Ramos (cell line): Measurements from ENCODE around the gene DCDC2C.

Source experiments
- in situ Hi-C: fragments of 300-500 bp; cut with MboI; formaldehyde crosslinking; loops from one replicate; pipeline ENCODE4 v1.14.3; 2022; ENCODE audit warnings: low sequenced_read_pairs; ENCODE audit not compliant: unreplicated experiment

Gene DCDC2C

GRCh38 chr2:3672861-3673678 lies 30.3 kb upstream of the DCDC2C start:
- in situ Hi-C loops, result no loop called here

DNA sequence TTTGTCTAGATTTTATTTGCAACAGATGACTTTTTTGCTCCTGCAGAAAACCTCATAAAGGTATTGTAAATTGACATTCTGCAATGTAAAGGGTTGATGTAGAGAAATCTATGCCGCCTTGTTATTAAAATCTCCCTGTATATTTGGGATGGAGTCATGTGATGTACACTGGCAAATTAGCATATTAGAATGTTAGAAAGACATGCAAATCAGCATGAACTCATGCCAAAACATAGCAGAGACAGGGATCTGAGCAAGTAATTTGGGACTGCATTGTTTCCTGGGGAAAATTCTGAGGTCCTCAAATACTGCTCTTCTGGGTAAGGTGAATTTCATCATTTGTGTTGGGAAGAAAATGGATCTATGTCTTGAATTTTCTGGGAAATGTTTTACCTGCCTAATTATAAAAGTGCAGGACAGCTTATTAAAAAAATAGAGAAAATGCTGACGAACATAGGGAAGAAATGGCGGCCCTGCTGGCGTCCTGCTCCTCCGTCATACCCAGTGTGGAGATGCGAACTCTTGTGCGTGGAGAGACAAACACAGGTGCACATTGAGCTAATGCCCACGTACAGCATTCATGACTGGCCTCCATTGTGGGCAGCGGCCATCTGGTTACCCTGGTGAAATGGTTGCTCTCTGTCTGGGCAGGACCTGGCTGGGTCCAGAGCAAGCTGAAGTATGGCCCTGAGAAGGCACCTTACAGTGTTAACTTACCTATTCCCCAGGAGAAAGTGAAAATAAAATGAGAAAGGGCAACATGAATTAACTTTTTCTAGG lies 29.1 kb upstream of the DCDC2C start:
- in situ Hi-C loops, result no loop called here

DNA sequence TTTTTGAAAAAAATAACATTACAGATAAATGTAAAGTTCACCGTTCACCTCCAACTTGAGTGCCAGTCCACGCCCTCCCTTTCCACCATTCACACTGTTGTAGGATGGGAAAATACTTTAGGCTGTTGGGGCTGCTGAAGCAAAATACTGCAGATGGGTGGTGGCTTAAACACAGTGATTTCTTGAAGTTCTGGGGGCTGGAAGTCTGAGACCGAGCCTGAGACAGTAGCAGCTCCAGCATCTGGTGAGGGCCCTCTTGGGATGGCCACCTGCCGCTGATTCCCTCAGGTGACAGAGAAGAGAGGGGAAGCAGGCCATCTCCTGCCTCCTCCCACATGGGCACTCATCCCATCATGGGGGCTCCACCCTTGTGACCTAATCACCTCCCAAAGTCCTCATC lies 27.7 kb upstream of the DCDC2C start:
- in situ Hi-C loops, result no loop called here

DNA sequence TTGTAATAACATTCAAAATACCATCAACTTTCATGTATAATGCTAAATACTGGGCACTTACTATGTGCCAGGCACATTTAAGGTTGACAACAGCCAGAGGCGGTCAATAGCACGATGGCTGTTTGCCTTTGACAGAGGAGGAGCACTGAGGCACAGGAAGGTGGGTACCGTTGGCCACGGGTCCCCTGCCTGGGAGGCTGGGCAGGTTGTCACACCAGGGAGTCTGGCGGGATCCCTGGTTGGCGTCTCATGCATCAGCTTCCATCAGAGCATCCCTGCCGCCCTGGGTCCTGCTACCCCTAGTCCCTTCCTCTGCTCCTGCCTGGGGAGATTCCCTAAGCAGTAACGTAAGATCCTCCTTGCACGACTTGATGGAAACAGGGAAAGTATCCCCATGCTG lies 25.9 kb upstream of the DCDC2C start:
- in situ Hi-C loops, result no loop called here

DNA sequence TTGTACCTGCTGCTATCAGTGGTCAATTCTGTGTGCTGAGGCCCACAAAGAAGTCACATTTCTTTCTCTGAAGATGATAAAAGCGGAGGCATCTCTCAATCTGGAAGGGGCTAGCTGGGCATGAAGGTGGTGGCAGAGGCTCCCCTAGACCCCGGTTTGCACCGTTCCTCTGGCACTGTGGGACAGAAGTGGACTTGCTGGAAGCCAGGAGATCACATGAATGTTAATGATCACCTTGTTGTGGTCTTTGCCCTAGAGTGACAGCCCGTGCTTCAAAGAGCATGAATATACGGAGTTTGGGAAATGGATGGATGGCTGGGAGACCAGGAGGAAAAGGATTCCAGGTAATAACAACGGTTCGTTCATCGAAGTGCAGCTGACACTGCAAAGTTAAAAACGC lies 25.2 kb upstream of the DCDC2C start:
- in situ Hi-C loops, result no loop called here

DNA sequence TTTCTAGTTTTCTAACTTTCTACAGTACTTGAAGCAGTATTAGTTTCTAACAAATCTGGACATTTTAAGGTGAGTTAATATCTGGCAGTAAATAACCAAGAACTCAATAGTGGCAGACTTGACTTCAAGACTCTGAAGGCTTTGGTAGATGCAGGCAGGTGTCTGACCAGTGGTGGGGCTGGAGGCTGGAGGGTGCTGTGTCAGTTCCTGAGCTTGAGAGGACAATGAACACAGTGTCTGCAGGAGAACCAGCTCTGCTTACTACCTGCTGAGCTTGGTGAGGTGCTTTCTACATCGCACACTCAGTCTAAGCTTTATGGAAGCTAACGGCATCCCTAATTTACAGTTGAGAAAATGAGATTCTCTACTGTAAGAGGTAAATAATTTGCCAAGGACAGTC lies 24.2 kb upstream of the DCDC2C start:
- in situ Hi-C loops, result no loop called here

DNA sequence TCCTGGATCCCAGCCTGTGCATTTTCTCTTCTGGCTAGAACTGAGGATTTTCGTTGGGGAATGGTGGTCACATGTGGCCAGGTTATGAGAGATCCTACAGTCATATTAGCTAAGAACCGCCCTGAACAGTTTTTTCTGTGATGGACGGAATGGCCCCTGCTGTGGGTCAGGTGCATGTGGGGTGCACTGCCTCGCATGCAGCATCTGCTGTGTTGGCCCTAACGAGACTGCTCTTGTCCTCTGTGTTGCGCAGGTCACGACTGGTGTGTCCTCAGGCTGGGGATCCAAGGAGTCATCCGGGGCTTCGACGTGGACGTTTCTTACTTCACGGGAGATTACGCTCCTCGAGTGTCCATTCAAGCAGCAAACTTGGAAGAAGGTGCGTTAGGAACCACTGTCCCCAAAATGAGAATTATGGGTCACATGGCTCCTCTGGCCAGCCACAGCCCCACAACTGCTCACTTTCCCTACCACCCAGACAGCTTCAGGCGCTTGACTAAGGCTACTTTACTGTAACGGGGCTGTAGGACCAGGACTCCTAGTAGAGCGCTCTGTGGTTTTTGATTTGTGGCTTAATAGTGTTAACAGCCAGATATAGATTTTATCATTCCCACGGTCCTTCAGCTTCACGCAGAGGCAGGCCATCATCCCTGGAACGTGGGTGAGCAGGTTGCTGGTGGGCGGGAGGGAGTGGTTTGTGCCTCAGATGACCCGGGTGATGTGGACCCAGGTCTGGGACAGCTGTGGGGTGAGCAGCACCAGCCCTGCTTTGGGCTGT lies 23.6 kb upstream of the DCDC2C start:
- in situ Hi-C loops, result no loop called here

DNA sequence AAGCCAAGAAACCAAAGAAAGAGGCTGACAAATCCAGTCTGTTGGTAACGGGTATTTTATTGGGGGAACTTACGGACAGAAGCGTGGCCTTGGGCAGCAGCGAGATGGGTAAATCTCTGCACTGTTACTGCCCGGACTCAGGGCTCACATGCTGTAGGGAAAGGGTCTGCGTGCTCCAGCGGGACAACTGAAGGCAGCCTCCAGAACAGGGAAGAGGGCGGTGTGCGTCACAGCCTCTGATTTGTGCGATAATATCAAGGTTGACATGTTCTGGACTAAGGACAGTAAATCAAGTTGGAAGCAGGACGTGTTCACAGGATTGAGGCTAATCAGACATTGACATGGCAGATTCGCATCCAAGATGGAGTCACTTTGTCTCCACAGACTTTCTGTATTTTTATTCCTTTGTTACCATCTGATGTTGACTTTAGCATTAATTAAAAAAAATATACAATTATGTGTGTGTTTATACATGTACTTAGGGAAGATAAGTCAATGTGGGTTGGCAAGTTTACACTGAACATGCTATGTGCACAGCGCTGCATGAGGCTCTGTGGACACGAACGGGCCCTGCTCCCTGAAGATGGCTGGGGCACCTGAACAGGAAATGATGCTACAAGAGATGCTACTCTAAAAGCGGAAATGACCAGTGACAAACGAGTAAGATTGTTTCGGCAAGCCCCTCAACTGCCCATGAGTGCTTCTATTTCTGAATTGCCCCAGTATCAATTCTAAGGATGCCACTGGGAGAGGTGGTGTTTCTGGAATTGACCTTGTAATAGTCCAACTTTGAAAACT lies 22.6 kb upstream of the DCDC2C start:
- in situ Hi-C loops, result no loop called here

GRCh38 chr2:3681625-3682024 lies 21.8 kb upstream of the DCDC2C start:
- in situ Hi-C loops, result no loop called here

DNA sequence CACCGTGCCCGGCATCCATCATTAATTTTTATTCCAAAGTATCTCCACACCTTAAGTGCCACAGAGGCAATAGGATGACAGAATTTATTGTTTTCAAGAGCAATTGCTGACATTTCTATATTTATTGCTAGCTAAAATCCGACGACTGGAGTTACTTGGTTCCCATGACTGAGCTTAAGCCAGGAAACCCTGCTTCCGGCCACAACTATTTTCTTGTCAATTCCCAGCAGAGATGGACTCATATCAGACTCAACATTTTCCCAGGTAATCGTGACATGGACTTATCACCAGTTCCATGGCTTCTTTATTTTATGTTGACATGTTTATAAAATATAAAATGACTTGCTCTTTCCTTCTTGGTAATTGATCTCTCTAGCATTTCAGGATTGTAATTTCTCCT lies 20.6 kb upstream of the DCDC2C start:
- in situ Hi-C loops, result no loop called here

DNA sequence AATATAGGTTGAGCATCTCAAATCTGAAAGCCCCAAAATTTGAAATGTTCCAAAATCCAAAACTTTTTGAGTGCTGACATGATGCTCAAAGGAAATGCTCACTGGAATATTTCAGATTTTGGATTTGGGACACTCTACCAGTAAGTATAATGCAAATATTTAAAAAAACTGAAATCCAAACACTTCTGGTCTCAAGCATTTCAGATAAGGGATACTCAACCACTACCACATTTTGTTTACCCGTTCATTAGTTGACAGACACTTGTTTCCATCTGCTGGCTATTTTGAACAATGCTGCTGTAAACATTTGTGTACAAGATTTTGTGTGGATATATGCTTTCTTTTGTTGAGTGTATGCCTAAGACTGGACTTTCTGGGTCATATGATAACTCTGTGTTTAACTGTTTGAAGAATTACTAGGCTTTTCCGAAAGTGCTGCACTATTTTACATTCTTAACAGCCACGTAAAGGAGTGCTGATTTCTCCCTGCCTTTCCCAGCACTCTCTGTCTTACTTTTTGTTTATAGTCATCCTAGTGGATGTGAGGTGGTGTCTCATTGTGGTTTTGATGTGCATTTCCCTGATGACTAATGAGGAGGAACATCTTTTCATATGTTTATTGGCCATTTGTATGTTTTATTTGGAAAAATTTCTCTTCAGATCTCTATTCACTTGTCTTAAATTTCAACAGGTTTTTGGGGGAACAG lies 19.5 kb upstream of the DCDC2C start:
- in situ Hi-C loops, result no loop called here

GRCh38 chr2:3689998-3690748 lies 13.2 kb upstream of the DCDC2C start:
- in situ Hi-C loops, result no loop called here

- in situ Hi-C loops, result no loop called here
Measured at GRCh38 chr2:3692375-3692774, 11.0 kb upstream of the DCDC2C start.

- in situ Hi-C loops, result no loop called here
Measured at GRCh38 chr2:3696545-3696944, 6.8 kb upstream of the DCDC2C start.

- in situ Hi-C loops, result no loop called here
Measured at GRCh38 chr2:3701071-3701470, 2.3 kb upstream of the DCDC2C start.

GRCh38 chr2:3703757-3704355 lies 481 bp downstream of the DCDC2C start:
- in situ Hi-C loops, result no loop called here

GRCh38 chr2:3704692-3705091 lies 1.3 kb downstream of the DCDC2C start:
- in situ Hi-C loops, result no loop called here

GRCh38 chr2:3705782-3706181 lies 2.4 kb downstream of the DCDC2C start:
- in situ Hi-C loops, result no loop called here
